ENCODE data around the gene ANKRD36.
"Not testable (repeated sequence)": the region's sequence is repeated elsewhere in the genome, so short reads cannot be mapped to it uniquely, and the experiment has no call there.

ANKRD36 gene

DNA sequence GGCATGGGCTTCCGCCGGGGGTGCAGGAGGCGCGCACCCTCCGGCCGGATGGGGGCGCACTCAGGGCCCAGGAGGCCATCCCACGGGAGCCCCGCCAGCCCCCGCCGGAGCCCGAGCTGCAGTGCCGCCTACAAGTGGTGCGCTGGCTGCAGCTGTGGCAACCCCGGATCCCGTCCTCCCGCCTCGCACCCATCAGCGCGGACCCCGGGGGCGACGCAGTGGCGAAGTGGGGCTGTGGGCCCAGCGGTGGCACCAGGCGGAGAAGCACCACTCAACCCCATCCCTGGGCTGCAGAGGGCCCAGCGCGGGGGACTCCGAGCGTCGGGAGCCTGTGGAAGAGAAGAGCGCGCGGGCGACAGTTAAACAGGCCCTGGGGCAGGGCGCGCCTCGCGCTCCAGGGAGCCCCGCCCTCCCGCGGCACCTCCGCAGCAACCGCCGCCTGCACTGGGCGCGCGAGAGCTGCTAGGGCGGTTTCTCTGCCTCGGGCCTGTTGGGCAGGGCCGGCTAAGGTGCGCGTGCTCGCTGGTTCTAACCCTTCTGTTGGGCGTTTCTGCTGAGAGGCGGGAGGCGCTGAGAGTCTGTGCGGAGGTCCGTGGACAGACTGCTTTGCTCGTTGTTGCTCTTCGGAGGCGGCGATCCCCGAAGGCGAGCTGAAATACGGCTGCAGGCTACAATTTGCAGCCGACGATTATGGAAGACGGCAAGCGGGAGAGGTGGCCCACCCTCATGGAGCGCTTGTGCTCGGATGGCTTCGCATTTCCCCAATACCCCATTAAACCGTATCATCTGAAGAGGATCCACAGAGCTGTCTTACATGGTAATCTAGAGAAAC lies at the start of gene ANKRD36:
TSS of gene ANKRD36 (plus strand) at position 104 of the 832 bp plus-strand sequence. CDS start at position 691, 587 bp downstream.
- peak; percentile 86 to 88 for DNase-seq

DNA sequence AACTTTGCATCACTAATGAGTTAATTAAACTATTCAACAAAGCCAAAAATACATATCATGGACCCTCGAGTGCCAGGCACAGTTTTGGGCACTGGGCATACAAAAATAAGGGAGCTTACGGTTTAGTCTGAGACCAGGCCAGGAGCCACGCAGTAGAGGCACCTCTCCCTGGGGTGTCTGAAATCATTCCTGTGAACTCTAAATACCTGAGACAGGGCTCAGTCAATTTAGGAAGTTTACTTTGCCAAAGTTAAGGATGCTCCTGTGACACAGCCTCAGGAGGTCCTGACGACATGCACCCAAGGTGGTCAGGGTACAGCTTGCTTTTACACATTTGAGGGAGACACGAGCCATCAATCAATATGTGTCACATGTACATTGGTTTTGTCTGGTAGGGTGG lies 46.9 kb upstream of the ANKRD36 start:
- DNase-seq: not testable (repeated sequence)

DNA sequence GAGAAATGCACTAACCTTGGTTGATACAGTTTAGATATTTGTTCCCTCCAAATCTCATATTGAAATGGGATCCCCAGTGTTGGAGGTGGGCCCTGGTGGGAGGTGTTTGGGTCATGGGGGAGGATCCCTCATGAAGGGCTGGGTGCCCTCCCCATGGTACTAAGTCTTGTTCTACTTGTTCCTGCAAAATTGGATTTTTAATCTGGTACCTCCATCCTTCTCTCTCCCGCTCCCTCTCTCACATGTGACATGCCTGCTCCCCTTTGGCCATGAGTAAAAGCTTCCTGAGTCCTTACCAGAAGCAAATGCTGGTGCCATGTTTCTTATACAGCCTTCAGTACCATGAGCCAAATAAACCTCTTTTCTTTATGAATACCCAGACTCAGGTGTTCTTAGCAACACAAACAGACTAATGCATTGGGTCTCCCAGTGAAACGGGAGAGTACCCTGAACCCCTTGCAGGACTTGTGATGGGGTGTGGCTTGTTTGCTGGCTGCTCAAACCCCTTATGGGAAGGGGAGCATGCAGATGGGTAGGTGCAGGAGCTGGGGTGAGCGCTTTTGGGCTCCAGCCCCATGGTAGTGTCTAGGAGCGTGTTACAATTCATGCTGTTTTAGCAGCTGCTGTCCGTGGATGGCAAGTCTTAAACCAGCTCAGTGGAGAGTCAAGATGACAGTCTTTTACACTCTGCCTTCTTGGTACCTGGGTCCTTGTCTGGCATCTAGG lies 45.5 kb upstream of the ANKRD36 start:
- no peak for DNase-seq

DNA sequence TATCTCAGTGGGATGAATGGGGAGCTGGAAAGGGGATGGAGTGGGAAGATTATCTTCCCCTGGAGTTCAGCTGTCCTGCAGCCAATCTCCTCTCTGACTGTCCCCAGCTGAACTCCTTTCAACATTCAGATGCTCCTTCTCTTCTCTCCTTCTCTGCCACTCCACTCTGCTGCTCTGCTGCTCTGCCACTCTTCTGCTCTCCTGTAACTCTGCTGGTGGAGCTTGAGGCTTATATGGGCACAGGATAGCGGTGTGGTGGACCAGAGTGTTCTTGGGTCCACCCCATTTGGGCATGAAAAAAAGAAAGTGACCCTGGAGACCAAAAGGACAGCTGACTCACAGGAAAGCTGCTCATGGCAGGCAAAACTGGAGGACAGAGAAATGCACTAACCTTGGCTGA lies 44.9 kb upstream of the ANKRD36 start:
- no peak for DNase-seq

DNA sequence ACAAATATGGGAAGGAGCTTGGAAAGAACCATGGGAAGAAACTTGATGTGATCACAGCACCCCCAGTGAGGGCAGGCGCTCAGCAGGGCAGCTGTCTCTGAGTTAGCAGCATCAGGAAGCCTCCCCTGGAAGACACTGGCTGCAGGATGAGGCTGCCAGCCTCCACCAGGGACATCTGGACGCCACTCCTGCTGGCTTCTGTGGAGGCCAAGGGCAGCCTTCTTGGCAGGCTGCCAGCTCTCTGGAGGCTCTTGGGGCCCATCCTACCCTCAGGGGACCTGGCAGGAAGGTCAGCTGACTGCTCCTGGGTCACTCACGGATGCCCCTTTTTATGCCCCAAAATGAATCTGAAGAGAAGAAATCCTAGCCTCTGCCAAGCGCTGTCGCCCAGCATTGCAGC lies 44.2 kb upstream of the ANKRD36 start:
- not testable (repeated sequence) for DNase-seq

DNA sequence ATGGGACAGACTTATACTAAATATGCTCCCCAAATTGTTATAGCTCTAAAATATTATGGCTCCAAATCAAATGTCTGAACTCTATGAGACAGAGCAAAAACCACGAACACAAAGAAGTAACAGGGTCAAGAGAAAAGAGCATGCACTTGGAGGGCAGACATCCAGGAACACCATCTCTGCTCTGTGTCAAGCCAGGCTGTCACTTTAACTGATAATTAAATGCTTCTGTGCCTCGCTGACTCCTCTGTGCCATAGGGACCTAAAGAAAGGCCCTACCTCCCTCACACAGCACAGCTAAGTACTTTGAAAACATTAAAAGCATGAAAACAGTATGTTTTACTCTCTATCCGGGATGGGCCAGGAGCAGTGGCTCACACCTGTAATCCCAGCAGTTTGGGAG lies 42.0 kb upstream of the ANKRD36 start:
- DNase-seq: not testable (repeated sequence)

DNA sequence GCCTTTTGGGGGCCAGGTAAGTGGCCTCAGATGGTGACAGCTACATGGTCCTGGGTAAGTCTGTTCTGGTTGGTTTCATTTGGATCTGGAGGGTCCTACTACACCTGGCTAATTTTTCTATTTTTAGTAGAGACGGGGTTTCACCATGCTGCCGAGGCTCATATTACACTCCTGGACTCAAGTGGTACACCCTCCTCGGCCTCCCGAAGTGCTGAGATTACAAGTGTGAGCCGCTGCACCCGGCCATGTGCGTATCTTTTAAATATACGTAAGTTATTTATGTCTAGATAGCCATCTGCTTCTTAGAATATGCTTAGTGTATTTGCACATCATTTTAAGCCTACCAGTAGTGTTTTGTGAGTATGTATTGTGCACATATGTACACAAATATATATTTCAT lies 35.7 kb upstream of the ANKRD36 start:
- not testable (repeated sequence) for DNase-seq

DNA sequence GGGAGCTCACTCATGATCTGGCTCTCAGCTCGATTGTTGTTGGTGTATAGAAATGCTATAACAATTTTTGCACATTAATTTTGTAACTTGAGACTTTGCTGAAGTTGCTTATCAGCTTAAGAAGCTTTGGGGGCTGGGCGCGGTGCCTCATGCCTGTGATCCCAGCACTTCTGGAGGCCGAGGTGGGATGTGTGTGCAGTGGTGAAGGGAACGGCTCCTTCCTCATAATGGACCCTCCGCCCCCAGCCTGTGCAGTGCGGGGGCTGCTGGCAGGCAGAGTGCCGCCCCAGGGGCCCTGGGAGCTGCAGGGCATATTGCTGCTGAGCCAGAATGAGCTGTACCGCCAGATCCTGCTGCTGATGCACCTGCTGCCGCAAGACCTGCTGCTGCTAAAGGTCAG lies 32.1 kb upstream of the ANKRD36 start:
- DNase-seq: not testable (repeated sequence)

DNA sequence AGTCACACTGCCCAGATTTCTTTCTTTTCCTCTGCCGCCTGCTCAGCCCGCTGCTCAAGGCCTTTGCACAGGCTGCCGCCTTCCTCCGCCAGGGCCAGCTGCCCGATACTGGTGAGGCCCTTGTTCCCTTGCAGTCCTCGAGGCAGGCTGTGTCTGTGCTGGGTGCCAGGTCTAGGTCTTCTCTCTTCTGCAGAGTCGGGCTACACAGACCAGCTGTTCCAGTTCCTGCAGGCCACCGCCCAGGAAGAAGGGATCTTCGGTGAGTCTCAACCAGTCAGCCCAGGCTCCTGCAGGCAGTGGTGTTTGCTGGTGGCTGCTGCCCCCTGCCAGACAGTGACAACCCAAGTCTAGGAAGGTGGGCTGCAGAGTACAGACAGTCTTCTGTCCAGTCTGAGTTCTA lies 30.7 kb upstream of the ANKRD36 start:
- DNase-seq: not testable (repeated sequence)

DNA sequence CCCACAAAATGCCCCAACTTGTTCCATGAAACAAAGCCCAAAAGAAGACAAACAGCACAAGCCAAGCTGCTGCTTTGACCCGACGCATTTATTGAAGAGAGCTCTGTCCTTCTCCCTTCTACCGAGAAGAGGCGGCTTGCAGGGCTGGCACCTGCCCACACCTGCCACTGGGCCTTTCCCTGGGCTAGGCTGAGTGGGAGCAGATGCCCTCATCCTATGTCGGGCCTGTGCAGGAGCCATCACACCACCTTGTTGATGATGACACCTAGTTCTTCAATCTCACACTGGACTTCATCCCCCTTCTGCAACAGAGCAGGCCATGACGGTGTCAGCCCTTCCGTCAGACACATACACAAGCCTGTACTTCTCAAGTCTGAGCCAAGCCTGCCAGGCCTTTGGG lies 29.4 kb upstream of the ANKRD36 start:
- not testable (repeated sequence) for DNase-seq

DNA sequence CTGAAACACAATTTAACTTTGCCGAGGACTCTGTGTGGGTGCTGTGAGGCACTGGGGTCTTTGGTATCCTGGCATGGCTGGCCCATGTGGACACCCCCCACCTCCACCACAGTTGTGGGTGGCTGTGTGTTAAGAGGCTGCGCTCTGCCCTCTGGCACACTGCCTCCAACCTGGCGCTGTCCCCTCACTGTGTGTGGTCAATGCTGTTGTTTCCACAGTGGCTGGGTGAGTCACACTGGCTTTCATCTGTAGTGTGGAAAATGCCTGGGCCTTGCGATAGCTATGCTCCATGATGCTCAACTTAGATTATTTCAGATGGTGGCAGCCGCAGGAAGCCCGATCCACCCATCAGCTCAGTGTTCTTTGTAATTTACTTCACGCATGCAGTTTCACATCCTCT lies 27.9 kb upstream of the ANKRD36 start:
- DNase-seq: not testable (repeated sequence)

DNA sequence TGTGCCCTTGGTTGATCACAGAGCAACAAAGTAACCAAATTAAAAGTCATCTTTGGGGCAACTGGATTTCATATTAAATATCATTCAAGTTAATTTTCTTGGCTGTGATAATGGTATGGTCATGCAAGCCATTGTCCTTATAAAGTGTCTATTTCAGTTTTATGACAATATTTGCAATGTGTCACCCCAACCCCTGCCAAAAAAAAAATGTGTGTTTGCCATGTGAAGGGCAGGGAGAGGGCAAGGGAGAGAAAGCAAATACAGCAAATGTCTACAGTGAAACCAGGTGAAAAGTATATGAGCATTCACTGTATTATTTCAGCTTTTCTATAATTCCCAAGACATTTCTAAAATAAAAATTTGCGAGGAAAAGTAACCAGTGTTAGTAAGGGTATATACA lies 24.2 kb upstream of the ANKRD36 start:
- DNase-seq: not testable (repeated sequence)

DNA sequence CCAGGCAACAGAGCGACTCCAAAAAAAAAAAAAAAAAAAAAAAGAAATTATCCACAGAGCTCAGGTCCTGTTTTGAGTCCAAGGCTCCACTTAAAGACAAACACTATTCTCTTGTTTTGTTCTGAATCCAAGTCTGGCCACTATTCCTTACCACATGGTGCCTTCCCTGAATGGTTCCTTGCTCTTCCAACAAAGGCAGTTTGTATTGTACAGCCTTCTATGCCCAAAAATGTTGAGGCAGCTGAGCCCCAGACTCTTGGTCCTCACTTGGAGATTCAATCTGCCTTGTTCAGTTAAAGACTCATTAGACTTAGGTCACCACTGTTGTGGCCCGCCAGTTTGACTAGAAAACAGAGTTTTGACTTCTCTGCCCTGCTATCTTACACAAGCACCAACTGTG lies 20.0 kb upstream of the ANKRD36 start:
- DNase-seq: not testable (repeated sequence)

DNA sequence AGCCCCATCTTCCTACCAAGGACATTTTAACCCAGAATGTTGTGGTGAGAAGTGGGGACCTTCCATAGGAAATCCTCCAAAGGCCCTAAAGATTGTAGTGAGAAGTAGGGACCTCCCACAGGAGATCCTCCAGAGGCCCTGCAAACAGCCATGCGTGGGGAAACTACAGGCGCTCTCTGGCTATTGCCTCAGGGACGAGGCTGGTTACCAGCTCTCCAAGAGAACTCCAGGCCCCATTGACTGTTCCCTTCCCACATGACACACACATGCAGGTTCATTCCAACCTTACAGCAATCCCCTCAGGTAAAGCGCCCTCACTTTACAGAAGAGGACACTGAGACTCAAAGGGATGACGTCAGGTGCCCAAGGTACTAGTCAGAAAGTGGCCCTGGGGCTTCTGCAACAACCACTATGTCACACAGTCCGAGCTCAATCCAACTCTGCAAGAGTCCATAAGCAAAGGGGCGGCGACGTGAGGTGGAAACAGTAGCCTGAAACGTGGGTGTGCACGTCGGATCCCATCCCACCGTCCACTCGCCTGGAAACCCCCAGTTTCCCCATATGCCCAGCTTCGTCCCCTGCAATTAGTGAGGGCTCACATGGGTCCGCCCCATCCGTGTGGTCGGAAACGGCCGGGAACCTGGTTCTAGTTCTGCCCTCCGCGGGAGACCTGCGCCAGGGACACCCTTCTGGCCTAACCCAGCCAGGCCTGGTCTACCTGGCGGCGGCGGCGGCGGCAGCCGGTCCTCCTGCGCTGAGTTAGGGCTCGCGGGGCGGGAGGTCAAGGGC lies 18.8 kb upstream of the ANKRD36 start:
- not testable (repeated sequence) for DNase-seq

DNA sequence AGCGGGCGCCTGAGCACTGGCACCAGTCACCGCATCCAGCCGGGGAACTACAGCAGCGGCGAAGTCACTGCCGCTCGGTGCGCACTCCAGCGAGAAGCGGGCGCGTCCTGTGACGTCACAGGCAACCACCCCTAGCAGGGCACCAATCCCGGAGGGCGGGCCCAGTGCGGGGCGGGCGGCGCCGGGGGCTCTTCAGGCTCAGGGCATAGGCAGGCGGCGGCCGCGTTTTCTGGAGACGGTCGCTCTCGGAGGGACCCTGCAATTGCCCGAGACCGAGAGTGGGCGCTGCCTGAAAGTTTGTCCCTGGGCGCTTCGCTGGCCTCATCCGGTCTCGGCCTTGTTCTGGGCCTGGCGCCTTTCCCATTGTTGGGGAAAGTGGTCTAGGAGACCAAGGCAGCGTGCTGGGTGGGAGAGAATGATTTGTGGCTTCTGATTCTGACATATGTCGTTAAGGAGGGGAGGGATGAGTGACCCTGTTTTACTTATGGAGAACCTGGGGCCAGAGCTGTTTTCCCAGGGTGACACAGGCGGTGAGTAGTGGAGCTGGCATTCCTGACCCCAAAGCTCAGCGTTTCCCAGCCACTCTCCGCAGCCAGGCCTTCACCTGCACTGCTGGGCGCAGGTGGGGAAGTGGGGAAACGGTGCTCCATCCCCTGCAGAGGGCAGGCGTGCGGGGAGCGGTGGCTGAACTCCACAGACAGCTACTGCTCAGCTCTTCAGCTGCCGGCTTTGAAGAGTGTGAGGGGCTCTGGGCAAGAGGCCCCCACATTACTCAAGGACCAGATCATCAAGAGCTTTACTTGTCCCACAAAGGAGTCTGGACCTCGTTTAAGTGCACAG lies 18.0 kb upstream of the ANKRD36 start, which contains the start of gene FAHD2B:
TSS of gene FAHD2B (minus strand) at position 111 of the 840 bp plus-strand sequence. CDS start 3,176 bp downstream, outside the sequence.
- peak; percentile 85 to 89 for DNase-seq

DNA sequence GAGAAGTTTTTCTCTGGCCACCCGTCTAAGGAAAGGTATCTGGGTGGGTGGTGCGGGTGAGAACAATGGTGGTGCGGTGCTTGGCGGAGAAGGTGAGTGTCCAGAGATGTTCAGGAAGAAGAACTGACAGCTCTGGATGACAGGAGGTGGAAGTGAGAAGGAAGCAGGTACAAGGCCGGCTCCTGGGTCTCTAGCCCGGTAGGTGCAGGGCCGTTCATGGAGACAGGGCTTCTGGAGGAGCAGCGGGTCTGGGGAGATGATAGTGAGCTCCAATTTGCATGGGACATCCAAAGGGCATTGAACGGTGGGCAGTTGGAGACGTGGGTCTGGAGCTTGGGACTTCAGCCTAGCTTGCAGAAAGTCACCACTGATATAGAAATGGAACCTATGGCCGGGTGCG lies 17.3 kb upstream of the ANKRD36 start:
- no peak for DNase-seq

DNA sequence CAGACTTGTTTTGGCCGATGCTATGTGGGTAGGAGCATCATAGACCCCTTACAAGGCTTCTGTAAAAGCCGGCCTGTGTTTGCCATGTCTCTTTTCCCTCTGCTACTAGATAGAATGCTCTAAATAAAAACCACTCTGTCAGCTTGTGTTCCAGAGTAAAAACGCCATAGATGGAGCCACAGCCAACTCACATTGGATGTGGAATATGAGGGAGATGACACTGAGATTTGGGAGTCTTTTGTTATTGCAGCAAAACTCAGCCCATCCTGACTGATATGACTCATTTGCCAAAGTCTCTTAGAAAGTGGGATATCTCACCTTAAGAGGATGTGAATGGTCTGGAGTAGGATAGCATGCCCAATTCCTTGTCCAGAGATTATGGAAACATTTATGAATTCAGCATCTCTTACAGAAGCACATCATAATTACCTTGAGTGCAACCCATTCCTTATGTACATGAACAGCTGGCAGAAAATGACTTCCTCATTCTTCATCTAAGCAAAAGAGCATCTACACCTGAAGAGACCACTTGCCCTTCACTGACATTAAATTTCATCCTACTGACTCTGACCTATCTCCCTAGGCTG lies 14.1 kb upstream of the ANKRD36 start:
- DNase-seq: not testable (repeated sequence)

DNA sequence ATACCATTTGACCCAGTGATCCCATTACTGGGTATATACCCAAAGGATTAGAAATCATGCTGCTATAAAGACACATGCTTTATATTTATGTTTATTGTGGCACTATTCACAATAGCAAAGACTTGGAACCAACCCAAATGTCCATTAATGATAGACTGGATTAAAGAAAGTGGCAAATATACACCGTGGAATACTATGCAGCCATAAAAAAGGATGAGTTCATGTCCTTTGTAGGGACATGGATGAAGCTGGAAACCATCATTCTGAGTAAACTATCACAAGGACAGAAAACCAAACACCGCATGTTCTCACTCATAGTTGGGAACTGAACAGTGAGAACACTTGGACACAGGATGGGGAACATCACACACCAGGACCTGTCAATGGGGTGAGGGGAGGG lies 6.1 kb upstream of the ANKRD36 start:
- DNase-seq: not testable (repeated sequence)

DNA sequence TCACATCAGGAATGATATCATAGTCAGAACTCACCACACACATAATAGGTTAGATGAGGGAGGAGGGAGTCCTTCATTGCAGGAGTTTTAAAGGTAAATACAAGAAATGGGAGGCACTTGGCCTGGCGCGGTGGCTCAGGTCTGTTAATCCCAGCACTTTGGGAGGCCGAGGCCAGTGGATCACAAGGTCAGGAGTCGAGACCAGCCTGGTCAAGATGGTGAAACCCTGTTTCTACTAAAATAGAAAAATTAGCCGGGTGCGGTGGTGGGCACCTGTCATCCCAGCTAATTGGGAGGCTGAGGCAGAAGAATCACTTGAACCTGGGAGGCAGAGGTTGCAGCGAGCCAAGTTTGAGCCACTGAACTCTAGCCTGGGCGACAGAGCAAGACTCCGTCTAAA lies 1.7 kb upstream of the ANKRD36 start:
- not testable (repeated sequence) for DNase-seq

DNA sequence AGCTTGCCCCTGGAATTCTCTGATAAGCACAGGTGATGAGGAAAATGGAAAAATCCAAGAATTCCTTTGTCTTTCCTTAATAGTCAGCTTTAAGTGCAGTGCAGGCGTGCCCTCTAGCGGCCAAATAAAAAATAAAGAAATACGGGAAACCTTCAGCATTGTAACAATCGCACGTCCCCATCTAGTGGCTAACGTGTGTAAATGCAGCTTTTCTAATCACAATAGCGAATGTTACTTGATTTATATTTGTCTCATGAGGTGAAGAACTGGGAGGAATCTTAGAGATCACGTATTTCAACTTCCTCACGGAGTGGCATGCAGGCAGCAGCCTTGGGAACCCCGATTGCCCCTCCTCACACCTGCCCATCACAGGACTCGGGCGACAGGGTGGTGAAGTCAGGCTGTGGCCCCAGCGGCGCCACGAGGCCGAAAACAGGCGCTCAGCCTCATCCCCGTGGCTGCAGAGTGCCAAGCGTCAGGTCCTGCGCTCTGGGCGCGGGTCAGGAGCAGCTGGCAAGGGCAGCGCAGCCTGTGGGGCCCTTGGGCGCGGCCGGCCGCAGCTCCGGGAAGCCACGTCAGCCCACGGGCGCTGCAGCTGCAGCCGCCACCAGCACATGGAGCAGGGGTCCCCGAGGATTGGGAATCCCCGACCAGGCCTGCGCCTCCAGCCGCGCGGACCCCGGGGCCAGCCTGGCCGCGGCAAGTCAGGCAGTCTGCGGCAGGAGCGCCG lies 468 bp upstream of the ANKRD36 start:
- peak; percentile 48 to 54 for DNase-seq

DNA sequence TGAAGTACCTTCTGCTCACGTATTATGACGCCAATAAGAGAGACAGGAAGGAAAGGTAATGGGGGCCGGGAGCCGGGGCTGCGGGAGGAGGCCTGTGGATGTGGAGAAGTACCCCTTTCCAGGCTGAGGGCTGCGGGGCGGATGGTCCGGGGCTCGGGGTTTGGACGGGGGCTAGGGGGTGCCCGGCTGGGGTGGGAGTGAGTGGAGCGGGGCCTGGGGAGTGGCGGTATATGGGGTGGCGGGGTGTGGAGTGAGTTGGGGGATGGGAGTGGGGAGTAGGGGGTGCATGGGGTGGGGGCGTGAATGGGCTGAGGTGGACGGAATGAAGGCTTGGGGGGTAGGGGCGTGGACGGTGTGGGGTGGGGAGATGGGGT lies 916 bp downstream of the ANKRD36 start:
- not testable (repeated sequence) for DNase-seq

Measured in activated CD4-positive, alpha-beta T cell treated with anti-CD3 and anti-CD28 coated beads, Interleukin-2, amount 50 U/mL, for 48 hours (primary cell).